A549 (cell line): ENCODE data around the gene CD79B.

Experiments
- CTCF ChIP-seq: fragments of >200 bp; sonication (Bioruptor Twin); formaldehyde crosslinking; IDR thresholded peaks from 3 replicates; pipeline ENCODE4 v1.5.1; 2016
- JUN ChIP-seq, 2 experiments: fragments of >200 bp; sonication (Bioruptor Twin); formaldehyde crosslinking; IDR thresholded peaks; 2 replicates in 1 of 2; 3 replicates in 1 of 2; pipeline ENCODE4 v1.6.1; 2016 to 2017
- RAD21 ChIP-seq, 2 experiments: fragments of >200 bp in 1 of 2; sonication (Bioruptor Twin) in 1 of 2; formaldehyde crosslinking in 1 of 2; IDR thresholded peaks in 1 of 2; conservative IDR thresholded peaks in 1 of 2; 2 replicates in 1 of 2; 3 replicates in 1 of 2; pipeline ENCODE4 v1.6.1; 2012 to 2018; ENCODE audit warnings: inconsistent platforms in 1 of 2
- SMC3 ChIP-seq: fragments of >200 bp; sonication (Bioruptor Twin); formaldehyde crosslinking; IDR thresholded peaks from 3 replicates; pipeline ENCODE4 v1.6.1; 2018; ENCODE audit warnings: inconsistent platforms

- TF ChIP-seq RAD21 (conservative IDR thresholded peaks at IDR 0.05 in 1 of 2, IDR thresholded peaks at IDR 0.05 in 1 of 2): no peak
- no peak for TF ChIP-seq CTCF
- no peak for TF ChIP-seq SMC3
- TF ChIP-seq JUN (IDR thresholded peaks at IDR 0.05): no peak
These were observed 35.8 kb upstream of the CD79B start for GRCh38 chr17:63967953-63968352.
